SK-N-SH (cell line): ENCODE data around the gene CCRL2. TPM values are rescaled to one million over a fixed set of nuclear protein-coding genes. Genes with fewer than 3 reads are reported as not detected.
"Not testable (repeated sequence)": the region's sequence is repeated elsewhere in the genome, so short reads cannot be mapped to it uniquely, and the experiment has no call there.

Experiments used
- CTCF ChIA-PET: fragments of 300-600, 350-600 bp; formaldehyde crosslinking; extraction: SDS; loops from one replicate; lab custom pipeline; 2021; lab: Yijun Ruan, JAX
- POLR2A ChIA-PET: fragments of 350-600 bp; sonication (Branson Sonifier 250); formaldehyde crosslinking; extraction: SDS; loops from one replicate; lab custom pipeline; 2020; ENCODE audit warnings: antibody characterized with exemption, inconsistent platforms; lab: Yijun Ruan, JAX
- DNase-seq: peaks from one replicate; pipeline ENCODE4 v3.0.0; 2012
- H2AFZ ChIP-seq: fragments of 200-600 bp; sonication (generic); 2 replicates; pipeline ENCODE4 v1.8.1; 2016; ENCODE audit warnings: antibody characterized with exemption, mild to moderate bottlenecking, low read depth
- H3F3A ChIP-seq: fragments of 200-600 bp; sonication (generic); replicated peaks from 2 replicates; pipeline ENCODE3; 2016; ENCODE audit warnings: antibody characterized with exemption, mild to moderate bottlenecking; ENCODE audit not compliant: insufficient read depth
- H3K27ac ChIP-seq, 2 experiments: fragments of 200-500 bp in 1 of 2; fragments of 200-600 bp in 1 of 2; sonication (Bioruptor generic) in 1 of 2; sonication (generic), shearing (Covaris generic) in 1 of 2; 2 replicates each; pipeline versions ENCODE4 v1.5.1 to v1.6.1; 2014 to 2016; ENCODE audit warnings: low read depth in 2 of 2, inconsistent platforms in 1 of 2, low read length in 1 of 2, mild to moderate bottlenecking in 1 of 2, mixed read lengths in 1 of 2
- H3K27me3 ChIP-seq: fragments of 200-600 bp; sonication (generic), shearing (Covaris generic); 2 replicates; pipeline ENCODE4 v1.6.1; 2016; ENCODE audit warnings: mixed run types; ENCODE audit not compliant: insufficient read depth
- H3K36me3 ChIP-seq, 2 experiments: fragments of 200-500 bp in 1 of 2; fragments of 200-600 bp in 1 of 2; sonication (Bioruptor generic) in 1 of 2; sonication (generic) in 1 of 2; replicated peaks in 1 of 2; 2 replicates each; pipeline versions ENCODE3 to v1.5.1; 2014 to 2016; ENCODE audit warnings: low read length in 1 of 2, mild to moderate bottlenecking in 1 of 2; ENCODE audit not compliant: insufficient read depth in 2 of 2, control insufficient read depth in 1 of 2
- H3K4me1 ChIP-seq, 2 experiments: fragments of 200-500 bp in 1 of 2; fragments of 200-600 bp in 1 of 2; sonication (Bioruptor generic) in 1 of 2; sonication (generic), shearing (Covaris generic) in 1 of 2; 2 replicates each; pipeline versions ENCODE4 v1.5.1 to v1.6.1; 2014 to 2016; ENCODE audit warnings: low read depth in 1 of 2, low read length in 1 of 2, mixed run types in 1 of 2; ENCODE audit not compliant: insufficient read depth in 2 of 2, control insufficient read depth in 1 of 2
- H3K4me2 ChIP-seq: fragments of 200-600 bp; sonication (generic), shearing (Covaris generic); 2 replicates; pipeline ENCODE4 v1.6.1; 2017; ENCODE audit warnings: mixed run types
- H3K4me3 ChIP-seq, 2 experiments: fragments of 200-500 bp in 1 of 2; fragments of 200-600 bp in 1 of 2; sonication (Bioruptor generic) in 1 of 2; sonication (generic), shearing (Covaris generic) in 1 of 2; 2 replicates each; pipeline versions ENCODE4 v1.5.1 to v1.8.1; 2014 to 2016; ENCODE audit warnings: low read depth in 2 of 2, inconsistent platforms in 1 of 2, low read length in 1 of 2, mild to moderate bottlenecking in 1 of 2, mixed read lengths in 1 of 2, moderate library complexity in 1 of 2
- H3K79me2 ChIP-seq: fragments of 200-600 bp; sonication (generic); 2 replicates; pipeline ENCODE4 v1.8.1; 2017; ENCODE audit warnings: mild to moderate bottlenecking; ENCODE audit not compliant: insufficient read depth
- H3K9ac ChIP-seq: fragments of 200-600 bp; sonication (generic); 2 replicates; pipeline ENCODE4 v1.6.1; 2017; ENCODE audit warnings: mixed run types
- H3K9me2 ChIP-seq: fragments of 200-600 bp; sonication (generic); 2 replicates; pipeline ENCODE4 v1.6.1; 2017; ENCODE audit warnings: mixed run types
- H3K9me3 ChIP-seq: fragments of 200-600 bp; sonication (generic); 2 replicates; pipeline ENCODE4 v1.6.1; 2017; ENCODE audit warnings: mixed run types, mild to moderate bottlenecking, moderate library complexity
- H4K20me1 ChIP-seq: fragments of 200-600 bp; sonication (generic); 2 replicates; pipeline ENCODE4 v1.6.1; 2017; ENCODE audit warnings: mild to moderate bottlenecking, mixed run types; ENCODE audit not compliant: insufficient read depth
- CHD2 ChIP-seq: fragments of 150-350 bp; IDR thresholded peaks from 2 replicates; pipeline ENCODE4 v1.6.1; 2018; ENCODE audit warnings: low read length; ENCODE audit not compliant: partially characterized antibody
- ELF1 ChIP-seq: IDR thresholded peaks from 2 replicates; pipeline ENCODE4 v1.4.0; 2012
- EZH2phosphoT487 ChIP-seq: fragments of 200-600 bp; sonication (generic); IDR thresholded peaks from 2 replicates; pipeline ENCODE4 v1.6.1; 2017; ENCODE audit warnings: low read depth, mixed run types, mild to moderate bottlenecking, antibody characterized with exemption, moderate library complexity, borderline replicate concordance
- FOSL2 ChIP-seq: IDR thresholded peaks from 2 replicates; pipeline ENCODE4 v1.4.0; 2012; ENCODE audit warnings: low read depth, mild to moderate bottlenecking, moderate library complexity, borderline replicate concordance
- JUND ChIP-seq: IDR thresholded peaks from 2 replicates; pipeline ENCODE4 v1.4.0; 2012
- MEF2A ChIP-seq: IDR thresholded peaks from 2 replicates; pipeline ENCODE4 v1.4.0; 2012; ENCODE audit warnings: low read depth, borderline replicate concordance
- MXI1 ChIP-seq: IDR thresholded peaks from 2 replicates; pipeline ENCODE4 v1.6.1; 2012; ENCODE audit warnings: mild to moderate bottlenecking, low read depth, low read length, improper control_type of control experiment
- NFIC ChIP-seq: IDR thresholded peaks from 2 replicates; pipeline ENCODE4 v1.4.0; 2012; ENCODE audit warnings: borderline replicate concordance
- NRF1 ChIP-seq: IDR thresholded peaks from 2 replicates; pipeline ENCODE4 v1.6.1; 2012; ENCODE audit warnings: low read depth, mild to moderate bottlenecking, low read length
- POLR2AphosphoS5 ChIP-seq: IDR thresholded peaks from 2 replicates; pipeline ENCODE4 v1.6.1; 2012; ENCODE audit warnings: low read depth, low read length
- RCOR1 ChIP-seq: fragments of 150-350 bp; IDR thresholded peaks from 2 replicates; pipeline ENCODE4 v1.6.1; 2017; ENCODE audit warnings: antibody characterized with exemption, low read length
- RXRA ChIP-seq: IDR thresholded peaks from 2 replicates; pipeline ENCODE4 v1.4.0; 2012; ENCODE audit warnings: low read depth, mild to moderate bottlenecking, borderline replicate concordance
- SMC3 ChIP-seq: IDR thresholded peaks from 2 replicates; pipeline ENCODE4 v1.6.1; 2012; ENCODE audit warnings: low read depth, low read length, improper control_type of control experiment
- TAF1 ChIP-seq: IDR thresholded peaks from 2 replicates; pipeline ENCODE4 v1.6.1; 2012; ENCODE audit warnings: low read depth, mild to moderate bottlenecking, low read length, moderate library complexity, borderline replicate concordance
- WGBS: methylation state at CpG from one replicate; pipeline ENCODE4 v1.1.6; 2017; ENCODE audit warnings: low lambda C conversion rate; 5-methylcytosine and 5-hydroxymethylcytosine counted together
- polyA plus RNA-seq, 3 experiments: library from polyadenylated mRNA; depleted of rRNA; stranded (reverse); fragments of >200 nt; gene quantifications; 2 replicates each; pipeline ENCODE4 v1.2.3, GENCODE V29; 2012
- TF ChIP-seq, protein P1 (sequence below): IDR thresholded peaks from 2 replicates; pipeline ENCODE4 v1.4.0; 2012; ENCODE audit warnings: low read depth
- TF ChIP-seq, protein P2 (sequence below): IDR thresholded peaks from 2 replicates; pipeline ENCODE4 v1.6.1; 2012; ENCODE audit warnings: mild to moderate bottlenecking, low read depth, low read length, moderate library complexity
- TF ChIP-seq, protein P3 (sequence below): IDR thresholded peaks from 2 replicates; pipeline ENCODE4 v1.4.0; 2012; ENCODE audit warnings: low read depth, borderline replicate concordance
- TF ChIP-seq, protein P4 (sequence below): IDR thresholded peaks from 2 replicates; pipeline ENCODE4; 2012
- TF ChIP-seq, protein P5 (sequence below): fragments of 200-600 bp; sonication (generic); IDR thresholded peaks from 2 replicates; pipeline ENCODE4 v1.6.1; 2017; ENCODE audit warnings: antibody characterized with exemption, mild to moderate bottlenecking, moderate library complexity

Gene CCRL2
- polyA plus RNA-seq, 1 of the 3 experiments (the other 2 are of a cell fraction): not detected

DNA sequence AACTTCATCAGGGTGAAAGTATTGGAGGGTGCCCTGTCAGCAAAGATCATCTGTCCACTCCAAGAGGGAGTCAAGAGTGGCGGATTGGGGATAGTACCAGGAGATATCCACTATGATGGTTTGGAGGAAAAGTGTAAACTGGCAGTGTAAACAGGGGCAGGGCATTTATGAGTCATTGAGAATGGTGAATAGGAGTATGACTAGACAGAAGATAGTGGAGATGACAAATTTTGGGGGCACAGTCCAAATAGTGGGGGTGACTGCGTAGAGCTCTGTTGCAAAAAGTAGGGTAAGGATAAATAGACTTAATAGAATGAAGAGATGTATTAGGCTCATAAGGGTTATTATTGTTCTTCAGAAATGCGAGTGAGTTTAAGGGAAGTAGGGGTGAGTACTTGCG lies 18.2 kb upstream of the CCRL2 start:
- CTCF ChIA-PET: interaction anchor here (1.2 kb wide), 1 partner anchor 19 kb away, joined by 3 read pairs; no protein-coding TSS in a partner anchor

DNA sequence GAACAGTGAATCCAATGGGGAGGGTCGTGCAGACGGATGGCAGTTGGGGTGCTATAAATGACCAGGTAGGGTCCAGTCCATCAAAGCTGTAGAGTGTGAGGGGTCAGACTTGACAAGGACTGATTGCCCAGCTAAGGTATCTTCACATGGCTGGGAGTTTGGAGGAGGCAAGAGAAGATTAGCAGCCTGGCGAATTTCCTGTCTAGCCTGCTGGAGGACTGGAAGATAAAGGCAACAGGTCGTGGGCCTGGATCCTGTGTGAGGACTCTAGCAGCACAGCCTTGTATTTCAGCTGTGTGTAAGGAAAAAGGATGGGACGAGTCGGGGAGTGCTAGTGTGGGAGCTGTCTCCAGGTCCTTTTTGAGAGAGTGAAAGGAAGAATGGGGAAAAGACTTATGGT lies 17.8 kb upstream of the CCRL2 start:
- Histone ChIP-seq H3K27ac (no peak overlapping the region), H3K36me3 (no peaks in the 10 kb centered on the region), H3K4me1 (no peaks in the 10 kb centered on the region), H3F3A (no peaks in the 10 kb centered on the region), H4K20me1 (no peaks in the 10 kb centered on the region), H2AFZ (no peak overlapping the region), H3K9ac (no peak overlapping the region), H3K9me3 (no peaks in the 10 kb centered on the region), H3K4me2 (no peak overlapping the region), H3K79me2 (no peaks in the 10 kb centered on the region), H3K4me3 (no peak overlapping the region), H3K9me2 (no peaks in the 10 kb centered on the region), H3K27me3 (peaks cover 43% of the 10 kb centered on the region; the same call in 1 of the 2 replicates)
- ChIA-PET CTCF (interaction anchor here (1.2 kb wide), 1 partner anchor 20 kb away, joined by 3 read pairs; no protein-coding TSS in a partner anchor), POLR2A (no interaction called here)
- DNase-seq: no peak
- no peak for TF ChIP-seq ELF1
- TF ChIP-seq, protein P1, sequence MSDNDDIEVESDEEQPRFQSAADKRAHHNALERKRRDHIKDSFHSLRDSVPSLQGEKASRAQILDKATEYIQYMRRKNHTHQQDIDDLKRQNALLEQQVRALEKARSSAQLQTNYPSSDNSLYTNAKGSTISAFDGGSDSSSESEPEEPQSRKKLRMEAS: no peak
- no peak for TF ChIP-seq RCOR1
- TF ChIP-seq, protein P2, sequence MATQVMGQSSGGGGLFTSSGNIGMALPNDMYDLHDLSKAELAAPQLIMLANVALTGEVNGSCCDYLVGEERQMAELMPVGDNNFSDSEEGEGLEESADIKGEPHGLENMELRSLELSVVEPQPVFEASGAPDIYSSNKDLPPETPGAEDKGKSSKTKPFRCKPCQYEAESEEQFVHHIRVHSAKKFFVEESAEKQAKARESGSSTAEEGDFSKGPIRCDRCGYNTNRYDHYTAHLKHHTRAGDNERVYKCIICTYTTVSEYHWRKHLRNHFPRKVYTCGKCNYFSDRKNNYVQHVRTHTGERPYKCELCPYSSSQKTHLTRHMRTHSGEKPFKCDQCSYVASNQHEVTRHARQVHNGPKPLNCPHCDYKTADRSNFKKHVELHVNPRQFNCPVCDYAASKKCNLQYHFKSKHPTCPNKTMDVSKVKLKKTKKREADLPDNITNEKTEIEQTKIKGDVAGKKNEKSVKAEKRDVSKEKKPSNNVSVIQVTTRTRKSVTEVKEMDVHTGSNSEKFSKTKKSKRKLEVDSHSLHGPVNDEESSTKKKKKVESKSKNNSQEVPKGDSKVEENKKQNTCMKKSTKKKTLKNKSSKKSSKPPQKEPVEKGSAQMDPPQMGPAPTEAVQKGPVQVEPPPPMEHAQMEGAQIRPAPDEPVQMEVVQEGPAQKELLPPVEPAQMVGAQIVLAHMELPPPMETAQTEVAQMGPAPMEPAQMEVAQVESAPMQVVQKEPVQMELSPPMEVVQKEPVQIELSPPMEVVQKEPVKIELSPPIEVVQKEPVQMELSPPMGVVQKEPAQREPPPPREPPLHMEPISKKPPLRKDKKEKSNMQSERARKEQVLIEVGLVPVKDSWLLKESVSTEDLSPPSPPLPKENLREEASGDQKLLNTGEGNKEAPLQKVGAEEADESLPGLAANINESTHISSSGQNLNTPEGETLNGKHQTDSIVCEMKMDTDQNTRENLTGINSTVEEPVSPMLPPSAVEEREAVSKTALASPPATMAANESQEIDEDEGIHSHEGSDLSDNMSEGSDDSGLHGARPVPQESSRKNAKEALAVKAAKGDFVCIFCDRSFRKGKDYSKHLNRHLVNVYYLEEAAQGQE: no peak
- no peak for TF ChIP-seq FOSL2
- no peak for TF ChIP-seq CHD2
- TF ChIP-seq TAF1: no peak
- TF ChIP-seq RXRA: no peak
- TF ChIP-seq, protein P3, sequence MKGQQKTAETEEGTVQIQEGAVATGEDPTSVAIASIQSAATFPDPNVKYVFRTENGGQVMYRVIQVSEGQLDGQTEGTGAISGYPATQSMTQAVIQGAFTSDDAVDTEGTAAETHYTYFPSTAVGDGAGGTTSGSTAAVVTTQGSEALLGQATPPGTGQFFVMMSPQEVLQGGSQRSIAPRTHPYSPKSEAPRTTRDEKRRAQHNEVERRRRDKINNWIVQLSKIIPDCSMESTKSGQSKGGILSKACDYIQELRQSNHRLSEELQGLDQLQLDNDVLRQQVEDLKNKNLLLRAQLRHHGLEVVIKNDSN: no peak
- no peak for TF ChIP-seq MEF2A
- TF ChIP-seq JUND: no peak
- no peak for TF ChIP-seq NFIC
- TF ChIP-seq, protein P4, sequence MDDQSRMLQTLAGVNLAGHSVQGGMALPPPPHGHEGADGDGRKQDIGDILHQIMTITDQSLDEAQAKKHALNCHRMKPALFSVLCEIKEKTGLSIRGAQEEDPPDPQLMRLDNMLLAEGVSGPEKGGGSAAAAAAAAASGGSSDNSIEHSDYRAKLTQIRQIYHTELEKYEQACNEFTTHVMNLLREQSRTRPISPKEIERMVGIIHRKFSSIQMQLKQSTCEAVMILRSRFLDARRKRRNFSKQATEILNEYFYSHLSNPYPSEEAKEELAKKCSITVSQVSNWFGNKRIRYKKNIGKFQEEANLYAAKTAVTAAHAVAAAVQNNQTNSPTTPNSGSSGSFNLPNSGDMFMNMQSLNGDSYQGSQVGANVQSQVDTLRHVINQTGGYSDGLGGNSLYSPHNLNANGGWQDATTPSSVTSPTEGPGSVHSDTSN: no peak
- TF ChIP-seq EZH2phosphoT487: no peak
- TF ChIP-seq NRF1: no peak
- TF ChIP-seq, protein P5, sequence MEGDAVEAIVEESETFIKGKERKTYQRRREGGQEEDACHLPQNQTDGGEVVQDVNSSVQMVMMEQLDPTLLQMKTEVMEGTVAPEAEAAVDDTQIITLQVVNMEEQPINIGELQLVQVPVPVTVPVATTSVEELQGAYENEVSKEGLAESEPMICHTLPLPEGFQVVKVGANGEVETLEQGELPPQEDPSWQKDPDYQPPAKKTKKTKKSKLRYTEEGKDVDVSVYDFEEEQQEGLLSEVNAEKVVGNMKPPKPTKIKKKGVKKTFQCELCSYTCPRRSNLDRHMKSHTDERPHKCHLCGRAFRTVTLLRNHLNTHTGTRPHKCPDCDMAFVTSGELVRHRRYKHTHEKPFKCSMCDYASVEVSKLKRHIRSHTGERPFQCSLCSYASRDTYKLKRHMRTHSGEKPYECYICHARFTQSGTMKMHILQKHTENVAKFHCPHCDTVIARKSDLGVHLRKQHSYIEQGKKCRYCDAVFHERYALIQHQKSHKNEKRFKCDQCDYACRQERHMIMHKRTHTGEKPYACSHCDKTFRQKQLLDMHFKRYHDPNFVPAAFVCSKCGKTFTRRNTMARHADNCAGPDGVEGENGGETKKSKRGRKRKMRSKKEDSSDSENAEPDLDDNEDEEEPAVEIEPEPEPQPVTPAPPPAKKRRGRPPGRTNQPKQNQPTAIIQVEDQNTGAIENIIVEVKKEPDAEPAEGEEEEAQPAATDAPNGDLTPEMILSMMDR: no peak
- no peak for TF ChIP-seq SMC3
- no peak for TF ChIP-seq POLR2AphosphoS5
- TF ChIP-seq MXI1: no peak
- WGBS: 4% methylated on average over 6 of the region's 6 CpGs

More for the DNA sequence above, 18.2 kb upstream of the CCRL2 start:
- POLR2A ChIA-PET, H3K27ac ChIP-seq, H3K4me3 ChIP-seq, H3K36me3 ChIP-seq, H4K20me1 ChIP-seq, H3K9me2 ChIP-seq, H3K9me3 ChIP-seq, H3F3A ChIP-seq, H3K4me1 ChIP-seq, DNase-seq, H3K79me2 ChIP-seq, H2AFZ ChIP-seq, H3K4me2 ChIP-seq, H3K9ac ChIP-seq: not testable (repeated sequence)
- peaks cover 43% of the 10 kb centered on the region; the same call in 1 of the 2 replicates for H3K27me3 ChIP-seq
- 28% methylated on average over 4 of the region's 4 CpGs for WGBS
